Panc1 (cell line): ENCODE results near the gene RNF186.

Experiments used
- REST ChIP-seq, 2 experiments: IDR thresholded peaks; 2 replicates each; pipeline ENCODE4 v1.6.1; 2011 to 2012; ENCODE audit warnings: low read depth in 2 of 2, control low read depth in 1 of 2, low read length in 1 of 2, mild to moderate bottlenecking in 1 of 2, moderate library complexity in 1 of 2; ENCODE audit not compliant: insufficient read depth in 1 of 2
- SIN3A ChIP-seq: IDR thresholded peaks from 2 replicates; pipeline ENCODE4 v1.6.1; 2012; ENCODE audit warnings: low read depth, mild to moderate bottlenecking, low read length, moderate library complexity, borderline replicate concordance; ENCODE audit not compliant: insufficient read depth
- TF ChIP-seq, protein P1 (sequence below): fragments of 450-650 bp; IDR thresholded peaks from 2 replicates; pipeline ENCODE4 v1.5.1; 2017; ENCODE audit warnings: mild to moderate bottlenecking

DNA sequence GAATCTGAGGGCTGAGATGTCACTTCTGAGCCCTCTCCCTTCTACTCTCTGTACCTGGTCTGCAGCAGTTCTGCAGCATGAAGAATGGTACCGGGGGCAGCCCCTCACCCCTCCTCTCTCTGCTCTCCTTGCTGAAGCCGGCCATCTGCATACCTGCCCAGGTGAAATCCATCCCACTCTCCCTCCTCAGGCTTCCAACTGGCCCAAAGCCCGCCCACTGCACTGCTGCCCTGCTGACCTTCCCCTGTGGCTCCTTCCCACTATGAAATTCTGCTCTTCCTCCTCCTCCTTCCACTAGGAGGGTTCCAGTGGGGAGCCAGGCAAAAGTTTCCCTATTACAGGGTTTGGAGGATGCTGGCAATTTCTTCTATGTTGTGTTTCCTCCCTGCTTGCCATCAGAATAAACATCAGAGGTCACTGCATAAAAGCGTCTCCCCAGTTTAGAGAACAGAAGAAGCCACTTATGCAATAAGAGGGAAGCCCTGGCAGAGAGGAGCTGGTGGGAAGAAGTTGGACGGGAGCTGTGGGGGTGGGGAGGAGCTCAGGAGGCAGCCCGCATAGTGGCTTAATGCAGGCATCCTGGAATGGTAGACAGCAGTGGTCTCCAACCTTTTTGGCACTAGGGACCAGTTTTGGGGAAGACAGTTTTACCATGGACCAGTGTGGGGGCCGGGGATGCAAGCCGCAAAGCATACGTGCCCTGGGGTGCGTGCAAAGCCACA, 45.7 kb downstream of the RNF186 start:
- TF ChIP-seq, protein P1, sequence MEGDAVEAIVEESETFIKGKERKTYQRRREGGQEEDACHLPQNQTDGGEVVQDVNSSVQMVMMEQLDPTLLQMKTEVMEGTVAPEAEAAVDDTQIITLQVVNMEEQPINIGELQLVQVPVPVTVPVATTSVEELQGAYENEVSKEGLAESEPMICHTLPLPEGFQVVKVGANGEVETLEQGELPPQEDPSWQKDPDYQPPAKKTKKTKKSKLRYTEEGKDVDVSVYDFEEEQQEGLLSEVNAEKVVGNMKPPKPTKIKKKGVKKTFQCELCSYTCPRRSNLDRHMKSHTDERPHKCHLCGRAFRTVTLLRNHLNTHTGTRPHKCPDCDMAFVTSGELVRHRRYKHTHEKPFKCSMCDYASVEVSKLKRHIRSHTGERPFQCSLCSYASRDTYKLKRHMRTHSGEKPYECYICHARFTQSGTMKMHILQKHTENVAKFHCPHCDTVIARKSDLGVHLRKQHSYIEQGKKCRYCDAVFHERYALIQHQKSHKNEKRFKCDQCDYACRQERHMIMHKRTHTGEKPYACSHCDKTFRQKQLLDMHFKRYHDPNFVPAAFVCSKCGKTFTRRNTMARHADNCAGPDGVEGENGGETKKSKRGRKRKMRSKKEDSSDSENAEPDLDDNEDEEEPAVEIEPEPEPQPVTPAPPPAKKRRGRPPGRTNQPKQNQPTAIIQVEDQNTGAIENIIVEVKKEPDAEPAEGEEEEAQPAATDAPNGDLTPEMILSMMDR, result no peak
- TF ChIP-seq REST (IDR thresholded peaks at IDR 0.05; ENCODE audit: insufficient read depth in 1 of 2, low read depth in 2 of 2, low read length in 1 of 2) (no peak), SIN3A (no peak)
